GM11168 (cell line): ENCODE results near the gene GIMAP7.

ENCODE experiments used
- in situ Hi-C: fragments of 300-500 bp; cut with MboI; formaldehyde crosslinking; loops from one replicate; pipeline ENCODE4 v1.12.0; 2022; ENCODE audit warnings: low sequenced_read_pairs; ENCODE audit not compliant: unreplicated experiment

GIMAP7 gene

GRCh38 chr7:150568714-150569113, 54.0 kb downstream of the GIMAP7 start:
- in situ Hi-C loops = no loop called here

GRCh38 chr7:150569245-150569955, 54.7 kb downstream of the GIMAP7 start:
- in situ Hi-C loops = no loop called here
